ENCODE results near the gene RPL10A. TPM values are rescaled to one million over a fixed set of nuclear protein-coding genes. Genes with fewer than 3 reads are reported as not detected.

Gene RPL10A
- total and polyA plus RNA-seq, 2 of the 13 experiments (the other 11 are each of a cell fraction or from before 2014, with no cell fraction given), result 1,854 to 2,726 TPM

DNA sequence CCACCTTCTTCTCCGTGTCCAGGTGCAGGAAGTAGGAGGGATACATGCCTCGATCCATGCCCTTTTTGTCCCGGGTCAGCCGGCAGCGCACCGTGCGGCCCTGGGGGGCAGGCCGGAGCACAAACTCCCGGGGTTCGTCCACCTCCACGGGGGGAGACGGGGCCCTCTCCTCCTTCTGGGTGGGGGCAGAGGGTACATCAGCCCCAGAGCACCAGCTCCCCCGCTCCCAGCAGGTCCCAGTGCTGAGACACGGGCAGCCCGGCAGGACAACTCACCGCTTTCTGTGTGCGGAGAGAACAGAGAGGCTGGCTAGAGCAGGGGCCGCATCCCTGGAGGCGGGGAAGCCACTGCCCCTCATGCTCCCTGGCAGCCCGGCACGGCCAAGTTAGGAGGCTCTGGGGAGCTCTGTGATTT, 37.8 kb downstream of the RPL10A start (continued):
- TF ChIP-seq ZNF768 (CRISPR knock-in tag; IDR thresholded peaks at IDR 0.05), result peak; percentile 93

DNA sequence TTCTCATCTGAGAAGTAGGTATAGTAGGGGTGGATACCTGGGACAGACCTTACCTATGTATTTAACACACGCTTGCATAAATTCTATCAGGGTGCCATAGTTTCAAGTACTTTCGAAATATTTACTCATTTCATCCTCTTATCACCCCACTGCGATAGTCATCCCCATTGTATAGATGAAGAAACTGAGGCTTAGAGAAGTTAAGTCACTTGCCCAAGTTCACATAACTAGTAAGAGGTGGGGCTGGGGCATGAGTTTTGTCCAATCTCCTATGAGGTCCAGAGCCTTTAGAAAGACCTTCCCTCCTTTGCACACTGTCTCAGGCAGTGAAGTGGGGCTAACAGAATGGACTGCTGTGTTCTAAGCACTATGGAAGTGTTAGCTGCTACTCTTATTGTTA, 38.3 kb downstream of the RPL10A start:
- POLR2A ChIA-PET, result interaction anchor here (2.7 kb wide), 1 partner anchor 10 kb away, joined by 10 read pairs; the partner anchor contains the start of gene TEAD3
- Histone ChIP-seq H3K9me3 (ENCODE audit: low read length) (no peaks in the 10 kb centered on the region), H3K4me3 (replicated peaks in 1 of 3; ENCODE audit: insufficient read depth in 1 of 3, low read depth in 2 of 3, low read length in 3 of 3) (peak overlapping the region in 1 of 3 experiments; percentile 68; a peak in 2 of 6 replicates), H3K79me2 (ENCODE audit: insufficient read depth, low read length) (no peaks in the 10 kb centered on the region), H3K4me1 (ENCODE audit: insufficient read depth, low read length) (peaks cover 25% of the 10 kb centered on the region), H3K27ac (ENCODE audit: extremely low read length, insufficient read depth, low read length) (no peak overlapping the region), H3K9ac (ENCODE audit: insufficient read depth, low read depth, low read length) (no peak overlapping the region), H2AFZ (ENCODE audit: low read length) (no peak overlapping the region), H3K27me3 (ENCODE audit: control insufficient read depth in 1 of 2, insufficient read depth in 2 of 2, low read length in 2 of 2) (peaks cover 11 to 70% of the 10 kb centered on the region in 2 experiments), H3K36me3 (replicated peaks in 1 of 2; ENCODE audit: control insufficient read depth in 1 of 2, insufficient read depth in 2 of 2, low read length in 2 of 2) (no peaks in the 10 kb centered on the region), H3K4me2 (ENCODE audit: low read depth, low read length) (peak overlapping the region; percentile 75), H4K20me1 (ENCODE audit: insufficient read depth, low read length) (no peaks in the 10 kb centered on the region)
- intact Hi-C loops (cut with micrococcal nuclease; ENCODE audit: unreplicated experiment) (no loop called here), in situ Hi-C loops (cut with HindIII; ENCODE audit: extremely low pct_ligation_motif_present, low pct_unique_long_range_greater_than_20kb) (no loop called here)
- ATAC-seq (no peak), DNase-seq (ENCODE audit: low spot score) (no peak), FAIRE-seq (no peak)
- WGBS (ENCODE audit: low lambda C conversion rate), result 29% methylated on average over 3 of the region's 3 CpGs
- no TSS peak for BruUV-seq (replicated peaks)
- TF ChIP-seq ZNF629 (CRISPR knock-in tag; conservative IDR thresholded peaks at IDR 0.05), result peak; percentile 88
- TF ChIP-seq CHD4 (IDR thresholded peaks at IDR 0.05; ENCODE audit: borderline replicate concordance, low read length), result peak; percentile 70; the same call in 1 of the 2 replicates
- no peak for TF ChIP-seq ZNF570 (CRISPR knock-in tag; IDR thresholded peaks at IDR 0.05; ENCODE audit: borderline replicate concordance)
- TF ChIP-seq ELF1 (CRISPR knock-in tag; IDR thresholded peaks at IDR 0.05), result no peak
- CTCF ChIA-PET (ENCODE audit: low intra/inter-chr PET ratio, low total read pairs), result no interaction called here

DNA sequence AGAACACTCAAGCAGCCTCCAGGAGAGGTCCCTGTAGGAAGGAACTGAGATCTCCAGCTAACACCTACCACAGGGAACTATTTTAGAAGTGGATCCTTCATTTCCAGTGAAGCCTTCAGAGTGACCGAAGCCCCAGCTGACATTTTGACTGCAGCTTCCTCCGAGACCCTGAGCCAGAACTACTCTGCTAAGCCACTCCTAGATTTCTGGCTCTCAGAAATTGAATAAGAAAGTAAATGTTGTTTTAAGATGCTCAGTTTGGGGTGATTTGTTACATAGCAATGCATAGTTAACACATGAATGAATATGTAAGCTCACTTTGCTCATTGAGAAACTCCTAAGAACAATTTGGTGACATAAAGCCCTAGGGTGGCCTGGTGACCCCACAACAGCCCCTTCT, 39.0 kb downstream of the RPL10A start:
- intact Hi-C loops (cut with micrococcal nuclease; ENCODE audit: unreplicated experiment) (no loop called here), in situ Hi-C loops (cut with HindIII; ENCODE audit: extremely low pct_ligation_motif_present, low pct_unique_long_range_greater_than_20kb) (no loop called here)
- H3K79me2 ChIP-seq (ENCODE audit: insufficient read depth, low read length), result no peaks in the 10 kb centered on the region
- FAIRE-seq, result no peak
- no peaks in the 10 kb centered on the region for H3K9me3 ChIP-seq (ENCODE audit: low read length)
- no peak for DNase-seq (ENCODE audit: low spot score)
- no peak overlapping the region for H3K4me2 ChIP-seq (ENCODE audit: low read depth, low read length)
- no TSS peak for BruUV-seq (replicated peaks)
- ATAC-seq, result no peak
- no peak overlapping the region for H2AFZ ChIP-seq (ENCODE audit: low read length)
- ChIA-PET CTCF (ENCODE audit: low intra/inter-chr PET ratio, low total read pairs) (no interaction called here), POLR2A (interaction anchor here (2.7 kb wide), 1 partner anchor 10 kb away, joined by 10 read pairs; the partner anchor contains the start of gene TEAD3)
- no peaks in the 10 kb centered on the region for H3K36me3 ChIP-seq (replicated peaks in 1 of 2; ENCODE audit: control insufficient read depth in 1 of 2, insufficient read depth in 2 of 2, low read length in 2 of 2)
- peaks cover 22% of the 10 kb centered on the region for H3K4me1 ChIP-seq (ENCODE audit: insufficient read depth, low read length)
- no peaks in the 10 kb centered on the region for H4K20me1 ChIP-seq (ENCODE audit: insufficient read depth, low read length)
- no peak overlapping the region for H3K9ac ChIP-seq (ENCODE audit: insufficient read depth, low read depth, low read length)
- 93% methylated on average over 2 of the region's 2 CpGs for WGBS (ENCODE audit: low lambda C conversion rate)
- H3K27me3 ChIP-seq (ENCODE audit: control insufficient read depth in 1 of 2, insufficient read depth in 2 of 2, low read length in 2 of 2), result peaks cover 11 to 74% of the 10 kb centered on the region in 2 experiments
- H3K4me3 ChIP-seq (replicated peaks in 1 of 3; ENCODE audit: insufficient read depth in 1 of 3, low read depth in 2 of 3, low read length in 3 of 3), result no peak overlapping the region
- no peak overlapping the region for H3K27ac ChIP-seq (ENCODE audit: extremely low read length, insufficient read depth, low read length)
- no peak for TF ChIP-seq SPEN (CRISPR knock-in tag; IDR thresholded peaks at IDR 0.05; ENCODE audit: low read depth)
- TF ChIP-seq GATA4 (IDR thresholded peaks at IDR 0.05; ENCODE audit: borderline replicate concordance, low read depth), result no peak
- TF ChIP-seq ZNF564 (CRISPR knock-in tag; IDR thresholded peaks at IDR 0.05), result no peak
- TF ChIP-seq ZNF367 (CRISPR knock-in tag; IDR thresholded peaks at IDR 0.05; ENCODE audit: borderline replicate concordance), result no peak
- TF ChIP-seq ZNF256 (CRISPR knock-in tag; conservative IDR thresholded peaks at IDR 0.05), result no peak
- no peak for TF ChIP-seq MAF1 (CRISPR knock-in tag; IDR thresholded peaks at IDR 0.05; ENCODE audit: borderline replicate concordance)
- TF ChIP-seq ZNF556 (CRISPR knock-in tag; IDR thresholded peaks at IDR 0.05; ENCODE audit: borderline replicate concordance), result no peak
- TF ChIP-seq BCL6 (CRISPR knock-in tag; IDR thresholded peaks at IDR 0.05), result no peak
- TF ChIP-seq CREM (IDR thresholded peaks at IDR 0.05), result no peak
- no peak for TF ChIP-seq CREM (CRISPR knock-in tag; IDR thresholded peaks at IDR 0.05)
